Cardiac septum (tissue), 1 donor: ENCODE measurements around the gene RNF44. TPM values are rescaled to one million over a fixed set of nuclear protein-coding genes. Genes with fewer than 3 reads are reported as not detected.

ENCODE experiments used
- DNase-seq: peaks from one replicate; pipeline ENCODE4 v3.0.0-alpha.2; 2020; ENCODE audit warnings: low spot score
- intact Hi-C: fragments of 100-400 bp; cut with DNase I; formaldehyde crosslinking; loops from one replicate; pipeline ENCODE4 v1.14.0; 2022
- long read RNA-seq: library from polyadenylated mRNA; unstranded; transcript quantifications from one replicate; pipeline ENCODE4 v2.0.0, GENCODE V29; 2021
- total RNA-seq: library from RNA; stranded (reverse); fragmentation: NEBNext Ultra II Directional; extraction: Animal tissue kit (Norgen Biotek cat#: 25700); gene quantifications from one replicate; pipeline ENCODE4 v1.2.1, GENCODE V29; 2021
- donor health status: DM: no; HTN: no; CAD: no.

RNF44 gene
- 25.4 TPM for total RNA-seq
- long read RNA-seq, partial matches to known transcripts = 3 of 33 reads
- long read RNA-seq, other reads (novel, unspliced or antisense) = 30 of 33 reads

DNA sequence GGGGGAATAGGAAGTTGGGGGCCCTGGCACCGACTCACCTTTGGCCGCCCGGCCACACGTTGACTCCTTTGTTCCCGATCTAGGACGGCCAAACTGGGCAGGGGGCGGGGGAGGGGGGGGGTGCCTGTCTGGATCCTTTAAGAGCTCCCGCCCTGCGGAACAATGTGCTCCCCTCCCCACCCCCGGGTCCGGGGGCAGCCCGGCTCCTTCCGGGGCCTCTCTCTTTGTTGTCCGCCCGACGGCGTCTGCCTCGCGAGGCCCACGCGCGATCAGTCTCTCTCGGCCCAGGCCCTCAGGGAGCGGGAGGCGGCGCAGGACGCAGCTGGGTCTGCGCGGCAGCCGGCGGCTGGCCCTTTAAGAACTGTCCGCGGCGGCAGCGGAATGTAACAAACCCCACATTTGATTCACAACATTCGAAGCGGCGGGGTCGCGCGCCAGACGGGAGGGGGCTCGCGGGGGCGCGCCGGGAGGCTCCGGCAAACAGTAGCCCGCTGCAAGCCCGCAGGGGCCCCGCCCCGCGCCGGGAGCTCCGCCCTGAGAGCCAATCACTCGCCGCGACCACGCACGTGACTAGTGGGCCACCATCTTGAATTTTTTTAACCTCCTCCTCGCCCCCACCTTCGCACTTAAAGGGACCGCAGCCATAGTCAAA is at the start of gene RNF44:
Gene RNF44, minus strand, starts transcription at position 501 of the 652 bp plus-strand sequence. CDS start 4,930 bp downstream, outside the sequence.
- intact Hi-C loops = loop anchor here (2.0 to 5.0 kb wide), 2 partner anchors 120 to 470 kb away; partner anchors contain the start of genes CLTB and UIMC1

DNA sequence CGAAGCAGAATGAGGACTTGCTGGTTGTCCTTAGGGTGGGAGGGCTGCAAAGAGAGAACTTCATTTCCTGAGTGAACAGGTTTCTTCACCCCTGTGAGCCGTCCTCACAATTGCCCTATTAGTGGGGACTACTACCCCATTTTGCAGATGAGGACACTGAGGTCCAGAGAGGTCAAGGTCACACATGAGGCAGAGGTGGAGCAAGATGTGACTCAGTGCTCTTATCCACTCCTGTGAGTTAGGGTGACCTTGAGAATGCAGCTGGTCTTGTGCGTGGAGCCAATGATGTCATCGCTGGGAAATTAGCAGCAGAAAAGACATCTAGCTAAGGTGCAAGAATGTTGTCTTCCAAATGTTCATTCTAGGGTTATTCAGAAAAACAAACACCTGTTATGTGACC is 45.9 kb upstream of the RNF44 start:
- no peak for DNase-seq
- intact Hi-C loops = no loop called here

More for the DNA sequence above, at the start of gene RNF44:
- peak; percentile 99 for DNase-seq

DNA sequence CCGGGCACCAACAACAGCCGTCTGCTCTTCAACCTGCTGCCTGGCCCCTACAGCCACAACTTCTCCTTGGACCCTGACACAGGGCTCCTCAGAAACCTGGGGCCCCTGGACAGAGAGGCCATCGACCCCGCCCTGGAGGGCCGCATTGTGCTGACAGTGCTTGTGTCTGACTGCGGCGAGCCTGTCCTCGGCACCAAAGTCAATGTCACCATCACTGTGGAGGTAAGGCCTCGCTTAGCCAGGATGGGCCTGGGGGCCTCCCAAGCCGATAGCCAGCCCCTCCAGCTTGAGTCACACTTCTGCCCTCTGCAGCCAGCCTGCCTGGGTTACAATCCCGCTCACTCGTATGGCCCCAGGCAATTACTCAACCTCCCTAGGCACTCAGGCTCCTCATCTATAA is 44.2 kb upstream of the RNF44 start:
- intact Hi-C loops = no loop called here
- no peak for DNase-seq

GRCh38 chr5:176579323-176579722 is 42.1 kb upstream of the RNF44 start:
- intact Hi-C loops = no loop called here

GRCh38 chr5:176578391-176578808 is 41.2 kb upstream of the RNF44 start:
- DNase-seq = no peak
- intact Hi-C loops = no loop called here

More at GRCh38 chr5:176579323-176579722, 42.1 kb upstream of the RNF44 start:
- no peak for DNase-seq

- intact Hi-C loops = no loop called here
- no peak for DNase-seq
Measured at GRCh38 chr5:176577312-176578176, 40.3 kb upstream of the RNF44 start.

DNA sequence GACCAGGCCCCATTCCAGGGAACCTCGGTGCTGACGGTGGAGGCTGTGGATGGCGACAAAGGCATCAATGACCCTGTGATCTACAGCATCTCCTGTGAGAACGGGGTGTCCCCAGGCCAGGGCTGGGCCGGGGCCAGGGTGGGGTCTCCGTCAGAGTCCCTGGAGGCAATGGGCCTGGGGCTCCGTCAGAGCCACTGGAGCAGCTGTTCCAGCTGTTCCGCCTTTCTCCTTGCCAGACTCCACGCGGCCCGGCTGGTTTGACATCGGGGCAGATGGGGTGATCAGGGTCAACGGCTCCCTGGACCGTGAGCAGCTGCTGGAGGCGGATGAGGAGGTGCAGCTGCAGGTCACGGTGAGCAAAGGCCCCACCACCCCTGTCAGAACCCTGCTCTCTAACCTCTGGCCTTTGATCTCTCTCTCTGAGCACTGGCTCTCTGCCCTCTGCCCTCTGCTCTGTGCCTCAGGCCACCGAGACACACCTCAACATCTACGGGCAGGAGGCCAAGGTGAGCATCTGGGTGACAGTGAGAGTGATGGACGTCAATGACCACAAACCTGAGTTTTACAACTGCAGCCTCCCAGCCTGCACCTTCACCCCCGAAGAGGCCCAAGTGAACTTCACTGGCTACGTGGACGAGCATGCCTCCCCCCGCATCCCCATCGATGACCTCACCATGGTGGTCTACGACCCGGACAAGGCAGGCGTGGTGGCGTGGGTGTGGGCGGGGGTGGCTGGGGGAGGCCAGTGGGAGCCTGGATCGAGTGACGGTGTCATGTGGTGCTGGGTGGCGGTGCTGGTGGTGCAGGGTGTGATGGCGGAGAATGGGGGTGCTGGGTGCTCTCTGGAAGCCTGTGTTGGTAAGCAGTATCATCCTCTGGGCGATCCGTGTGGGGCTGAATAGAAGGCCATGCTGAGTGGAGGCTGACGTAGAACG is 38.6 kb upstream of the RNF44 start:
- no peak for DNase-seq
- intact Hi-C loops = no loop called here

GRCh38 chr5:176575066-176575465 is 37.9 kb upstream of the RNF44 start:
- DNase-seq = no peak
- intact Hi-C loops = no loop called here

DNA sequence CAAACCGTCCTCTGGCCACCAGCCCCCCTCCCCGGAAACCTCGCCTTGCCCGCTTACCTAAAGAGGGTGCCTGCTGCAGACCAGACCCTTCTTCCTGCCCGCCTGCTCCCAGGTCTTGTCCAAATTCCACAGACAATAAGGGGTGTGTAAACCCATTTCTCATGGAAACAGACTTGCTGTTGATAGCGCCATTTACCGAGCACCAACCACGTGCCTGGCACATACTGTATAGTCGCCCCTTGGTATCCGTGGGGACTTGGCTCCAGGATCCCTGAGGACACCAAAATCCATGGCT is 37.0 kb upstream of the RNF44 start:
- intact Hi-C loops = no loop called here
- no peak for DNase-seq

DNA sequence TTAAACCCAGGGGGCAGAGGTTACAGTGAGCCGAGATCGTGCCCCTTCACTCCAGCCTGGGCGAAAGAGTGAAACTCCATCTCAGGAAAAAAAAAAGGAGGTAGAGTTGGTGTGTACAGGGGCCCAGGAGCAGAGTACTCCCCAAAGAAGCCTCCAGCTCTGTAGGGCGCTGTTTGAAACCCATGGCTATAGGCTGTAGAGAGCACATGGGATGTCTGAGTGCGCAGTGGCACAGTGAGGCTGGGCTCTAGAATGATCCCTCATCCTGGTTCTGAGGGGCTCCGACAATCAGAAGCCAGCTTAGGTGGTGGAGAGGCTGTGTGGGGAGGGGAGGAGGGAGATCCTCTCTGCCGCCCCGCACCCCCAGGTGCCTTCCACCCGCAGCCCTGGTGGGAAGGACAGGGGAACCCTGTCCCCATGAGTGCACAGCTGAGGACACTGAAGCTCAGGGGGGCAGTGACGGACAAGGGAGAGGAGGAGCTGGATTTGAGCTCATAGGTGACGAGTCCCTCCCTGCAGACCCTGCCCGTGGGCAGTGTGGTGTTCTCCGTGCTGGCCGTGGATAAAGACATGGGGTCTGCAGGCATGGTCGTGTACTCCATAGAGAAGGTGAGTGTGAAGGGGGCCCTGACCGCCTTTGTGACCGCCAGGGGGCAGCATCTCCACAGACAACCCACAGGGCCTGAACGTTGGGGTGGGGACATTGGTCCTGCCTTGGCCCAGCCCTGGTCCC is 36.5 kb upstream of the RNF44 start:
- intact Hi-C loops = no loop called here
- peak; percentile 88 for DNase-seq

DNA sequence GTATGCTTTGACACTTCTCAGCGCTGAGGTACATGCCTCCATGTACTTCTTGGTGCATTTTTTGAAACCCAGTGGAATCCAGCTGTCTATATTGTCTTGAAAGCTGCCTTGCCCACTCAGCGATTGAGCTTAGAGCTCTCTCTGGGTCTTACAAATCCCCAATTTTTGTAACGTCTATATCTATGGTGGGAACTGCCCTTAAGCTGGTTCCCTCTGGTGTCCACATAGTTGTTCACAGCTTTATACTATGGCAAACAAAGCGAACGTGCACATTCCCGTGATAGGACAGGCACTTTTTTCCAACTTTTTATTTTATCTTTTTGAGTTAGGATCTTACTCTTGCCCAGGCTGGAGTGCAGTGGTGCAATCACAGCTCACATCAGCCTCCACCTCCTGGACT is 32.8 kb upstream of the RNF44 start:
- DNase-seq = no peak
- intact Hi-C loops = no loop called here

DNA sequence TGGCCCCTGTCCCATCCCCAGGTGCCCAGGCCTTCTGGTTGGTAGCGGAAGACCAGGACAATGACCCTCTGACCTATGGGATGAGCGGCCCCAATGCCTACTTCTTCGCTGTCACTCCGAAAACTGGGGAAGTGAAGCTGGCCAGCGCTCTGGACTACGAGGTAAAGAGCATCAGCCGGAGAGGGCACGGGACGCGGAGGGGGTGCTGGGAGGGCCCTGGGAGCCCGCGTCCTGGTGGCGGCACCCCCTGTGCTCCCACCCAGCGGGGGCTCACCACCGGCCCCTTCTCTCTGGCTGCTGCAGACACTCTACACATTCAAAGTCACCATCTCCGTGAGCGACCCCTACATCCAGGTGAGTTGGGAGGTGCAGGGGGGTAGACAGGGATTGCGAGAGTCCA is 31.5 kb upstream of the RNF44 start:
- no peak for DNase-seq
- intact Hi-C loops = no loop called here

DNA sequence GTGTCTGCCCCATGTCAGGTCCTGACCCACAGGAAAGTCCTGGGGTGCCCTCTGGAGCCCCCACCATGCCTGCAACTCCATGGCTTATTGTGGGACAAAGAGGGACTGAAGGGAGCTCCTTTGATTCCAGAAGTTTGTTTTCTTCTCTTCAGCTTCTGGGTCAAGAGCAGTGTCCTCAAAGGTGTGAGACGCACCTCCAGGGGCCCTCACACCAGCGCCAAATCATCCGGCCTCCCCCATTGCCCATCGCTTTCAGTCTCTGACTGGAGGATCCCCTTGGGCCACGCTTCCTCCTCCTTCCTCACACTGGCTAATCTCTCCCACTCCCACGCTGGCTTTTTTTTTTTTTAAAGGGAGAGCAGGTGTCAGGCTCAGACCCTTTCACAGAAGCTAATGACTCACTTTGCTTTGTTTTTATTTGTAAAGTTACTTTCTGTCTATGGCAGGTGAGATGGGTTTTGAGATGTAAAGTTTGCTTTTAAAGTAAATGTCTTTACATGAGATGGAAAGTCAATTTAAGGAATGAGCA is 28.6 kb upstream of the RNF44 start:
- intact Hi-C loops = no loop called here

DNA sequence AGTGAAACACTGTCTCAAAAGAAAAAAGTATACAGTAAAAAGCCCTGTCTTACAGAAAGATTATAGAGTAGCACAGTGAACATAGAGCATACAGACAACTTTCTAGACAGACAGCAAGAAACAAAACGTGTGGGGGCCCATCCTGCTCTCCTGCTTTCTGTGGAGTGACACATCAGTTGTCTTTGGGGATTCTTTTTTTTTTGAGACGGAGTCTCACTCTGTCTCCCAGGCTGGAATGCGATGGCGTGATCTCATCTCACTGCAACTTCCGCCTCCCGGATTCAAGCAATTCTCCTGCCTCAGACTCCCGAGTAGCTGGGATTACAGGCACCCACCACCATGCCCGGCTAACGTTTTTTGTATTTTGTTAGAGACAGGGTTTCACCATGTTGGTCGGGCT is 26.8 kb upstream of the RNF44 start:
- intact Hi-C loops = no loop called here

More for the DNA sequence above, 28.6 kb upstream of the RNF44 start:
- DNase-seq = no peak

DNA sequence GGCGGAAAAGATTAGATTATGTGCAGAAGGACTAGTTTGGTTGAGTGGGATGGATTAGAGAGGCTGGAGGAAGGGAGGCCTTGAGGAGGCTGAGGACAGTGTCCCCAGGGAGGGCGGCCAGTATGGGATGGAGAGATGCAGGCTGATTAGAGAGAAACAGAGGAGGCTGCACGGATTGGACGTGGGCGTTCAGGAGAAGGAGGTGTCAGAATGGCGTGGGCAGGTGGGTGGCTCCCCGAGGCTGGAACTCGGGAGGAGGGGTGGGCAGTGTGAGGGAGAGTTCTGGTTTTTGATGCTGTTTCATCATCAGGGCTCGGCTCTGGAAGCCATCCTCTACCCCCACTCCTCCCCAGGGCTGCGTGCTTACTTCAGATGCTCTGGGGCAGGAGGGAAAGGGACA is 25.0 kb upstream of the RNF44 start:
- no peak for DNase-seq
- intact Hi-C loops = no loop called here

More for the DNA sequence above, 26.8 kb upstream of the RNF44 start:
- no peak for DNase-seq

DNA sequence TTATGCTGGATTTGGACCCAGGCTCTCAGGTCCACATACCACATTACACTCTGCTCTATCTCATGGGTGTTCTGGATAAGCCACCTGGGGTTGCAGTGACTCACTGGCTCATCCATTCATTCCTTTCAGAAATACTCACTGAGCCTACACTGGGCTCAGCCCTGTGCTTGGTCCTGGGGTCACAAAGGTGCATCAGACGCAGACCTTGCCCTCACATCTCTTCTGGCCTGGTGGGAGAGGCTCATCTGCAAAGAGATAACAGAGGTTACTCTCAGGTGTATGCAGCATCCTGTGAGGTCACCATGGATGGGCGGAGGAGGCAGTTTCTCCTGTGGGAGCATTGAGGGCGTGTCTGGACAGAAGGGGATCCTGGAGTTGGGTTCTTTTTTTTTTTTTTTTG is 24.1 kb upstream of the RNF44 start:
- DNase-seq = no peak
- intact Hi-C loops = no loop called here

- intact Hi-C loops = no loop called here
- no peak for DNase-seq
Measured at GRCh38 chr5:176560364-176560763, 23.2 kb upstream of the RNF44 start.

DNA sequence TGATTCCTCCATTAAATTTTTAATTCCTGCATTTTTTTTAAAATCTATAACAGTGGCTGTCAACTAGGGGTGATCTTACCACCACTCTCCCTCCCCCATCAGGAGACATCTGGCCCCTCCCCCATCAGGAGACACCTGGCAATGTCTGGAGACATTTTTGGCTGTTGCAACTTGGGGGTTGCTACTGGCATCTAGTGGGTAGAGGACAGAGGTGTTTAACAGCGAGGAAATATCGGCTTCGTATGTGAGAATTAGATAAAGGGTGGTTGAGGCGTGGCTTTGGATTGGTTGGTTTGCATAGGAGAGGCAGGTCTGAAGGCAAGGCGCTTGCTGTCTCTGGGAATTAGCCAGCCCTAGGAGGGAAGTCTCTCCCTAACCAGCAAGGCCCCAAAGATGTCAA is 22.5 kb upstream of the RNF44 start:
- DNase-seq = no peak
- intact Hi-C loops = no loop called here

DNA sequence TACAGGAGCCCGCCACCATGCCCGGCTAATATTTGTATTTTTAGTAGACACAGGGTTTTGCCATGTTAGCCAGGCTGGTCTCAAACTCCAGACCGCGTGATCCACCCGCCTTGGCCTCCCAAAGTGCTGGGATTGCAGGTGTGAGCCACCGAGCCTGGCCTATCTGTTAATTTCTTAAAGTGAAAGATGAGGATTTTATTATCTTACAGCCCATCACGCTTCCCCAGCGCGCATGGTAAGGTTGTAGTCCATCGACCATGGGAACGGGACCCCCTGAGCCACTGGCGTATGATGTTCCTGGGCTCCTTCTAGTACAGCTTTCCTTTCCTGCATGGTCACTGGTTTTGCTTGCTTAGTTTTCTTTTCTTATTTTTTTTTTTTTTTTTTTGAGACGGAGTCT is 20.6 kb upstream of the RNF44 start:
- intact Hi-C loops = no loop called here
- DNase-seq = no peak
